Lower leg skin (tissue), 4 donors: ENCODE results near the gene TRAF3. TPM values are rescaled to one million over a fixed set of nuclear protein-coding genes. Genes with fewer than 3 reads are reported as not detected.

Experiments used
- DNase-seq, 2 donors: peaks; one replicate each; pipeline ENCODE4 v3.0.0-alpha.2; 2019; ENCODE audit warnings: low spot score in 2 of 2
- H3K4me3 ChIP-seq: fragments of 200-600 bp; sonication (generic); 2 replicates; pipeline ENCODE4 v1.5.1; 2017; ENCODE audit warnings: mild to moderate bottlenecking, low read depth; ENCODE audit not compliant: poor library complexity, severe bottlenecking
- POLR2A ChIP-seq, 2 donors: fragments of 450-650 bp; IDR thresholded peaks; one replicate each; pipeline ENCODE4 v1.6.1; 2016 to 2017; ENCODE audit warnings: antibody characterized with exemption in 2 of 2, mild to moderate bottlenecking in 1 of 2, moderate library complexity in 1 of 2
- WGBS, 2 donors: methylation state at CpG; one replicate each; pipeline ENCODE4 v1.1.5; 2018; 5-methylcytosine and 5-hydroxymethylcytosine counted together
- intact Hi-C: fragments of 100-400 bp; cut with DNase I; formaldehyde crosslinking; loops from one replicate; pipeline ENCODE4 v1.15.0; 2023; ENCODE audit warnings: low total_unique reads
- total RNA-seq, 4 donors: library from RNA; depleted of rRNA; stranded (reverse); fragments of >200 nt; gene quantifications; one replicate each; pipeline ENCODE4 v1.1.0, GENCODE V29; 2016
- TF ChIP-seq, protein P1 (sequence below), 3 donors: fragments of 450-650 bp; IDR thresholded peaks; one replicate each; pipeline ENCODE4 v1.5.1; 2016; ENCODE audit warnings: antibody characterized with exemption in 3 of 3, mild to moderate bottlenecking in 3 of 3, moderate library complexity in 2 of 3

Gene TRAF3
- total RNA-seq, 4 donors from 2014 or later = 3.0 to 14.4 (median 12.1) TPM

DNA sequence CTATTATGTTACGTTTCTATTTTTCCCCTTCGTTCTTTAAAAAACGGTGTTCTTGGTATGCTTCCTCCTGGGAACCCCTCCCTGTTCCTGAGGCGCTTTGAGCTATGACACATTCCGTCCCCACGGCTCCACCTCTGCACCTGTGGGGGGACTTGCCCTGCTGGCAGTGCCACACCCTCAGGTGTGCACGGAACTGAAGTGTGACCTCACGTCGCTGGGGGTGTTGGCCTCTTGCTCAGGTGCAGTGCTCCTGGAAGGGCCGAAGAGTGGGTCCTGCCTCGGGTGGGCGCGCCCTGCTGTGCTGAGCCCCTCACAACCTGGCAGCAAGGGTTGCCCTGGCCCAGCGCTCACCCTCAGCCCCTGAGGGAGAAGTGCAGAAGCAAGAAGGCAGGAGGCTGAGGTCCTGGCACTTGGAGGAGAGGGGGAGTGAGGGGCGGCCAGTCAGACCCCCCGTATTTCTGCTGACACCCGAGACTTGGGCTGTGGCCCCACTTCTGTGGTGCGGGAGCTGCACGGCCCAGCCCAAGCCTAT is 150.2 kb downstream of the TRAF3 start:
- H3K4me3 ChIP-seq = no peak overlapping the region
- 46 to 50% methylated on average over 16 to 17 of the region's 19 CpGs for WGBS, 2 donors
- no peak for TF ChIP-seq POLR2A (IDR thresholded peaks at IDR 0.05)
- TF ChIP-seq, protein P1, sequence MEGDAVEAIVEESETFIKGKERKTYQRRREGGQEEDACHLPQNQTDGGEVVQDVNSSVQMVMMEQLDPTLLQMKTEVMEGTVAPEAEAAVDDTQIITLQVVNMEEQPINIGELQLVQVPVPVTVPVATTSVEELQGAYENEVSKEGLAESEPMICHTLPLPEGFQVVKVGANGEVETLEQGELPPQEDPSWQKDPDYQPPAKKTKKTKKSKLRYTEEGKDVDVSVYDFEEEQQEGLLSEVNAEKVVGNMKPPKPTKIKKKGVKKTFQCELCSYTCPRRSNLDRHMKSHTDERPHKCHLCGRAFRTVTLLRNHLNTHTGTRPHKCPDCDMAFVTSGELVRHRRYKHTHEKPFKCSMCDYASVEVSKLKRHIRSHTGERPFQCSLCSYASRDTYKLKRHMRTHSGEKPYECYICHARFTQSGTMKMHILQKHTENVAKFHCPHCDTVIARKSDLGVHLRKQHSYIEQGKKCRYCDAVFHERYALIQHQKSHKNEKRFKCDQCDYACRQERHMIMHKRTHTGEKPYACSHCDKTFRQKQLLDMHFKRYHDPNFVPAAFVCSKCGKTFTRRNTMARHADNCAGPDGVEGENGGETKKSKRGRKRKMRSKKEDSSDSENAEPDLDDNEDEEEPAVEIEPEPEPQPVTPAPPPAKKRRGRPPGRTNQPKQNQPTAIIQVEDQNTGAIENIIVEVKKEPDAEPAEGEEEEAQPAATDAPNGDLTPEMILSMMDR (IDR thresholded peaks at IDR 0.05) = no peak
- peak in 1 of 2 donors; percentile 36 for DNase-seq
- intact Hi-C loops = no loop called here

DNA sequence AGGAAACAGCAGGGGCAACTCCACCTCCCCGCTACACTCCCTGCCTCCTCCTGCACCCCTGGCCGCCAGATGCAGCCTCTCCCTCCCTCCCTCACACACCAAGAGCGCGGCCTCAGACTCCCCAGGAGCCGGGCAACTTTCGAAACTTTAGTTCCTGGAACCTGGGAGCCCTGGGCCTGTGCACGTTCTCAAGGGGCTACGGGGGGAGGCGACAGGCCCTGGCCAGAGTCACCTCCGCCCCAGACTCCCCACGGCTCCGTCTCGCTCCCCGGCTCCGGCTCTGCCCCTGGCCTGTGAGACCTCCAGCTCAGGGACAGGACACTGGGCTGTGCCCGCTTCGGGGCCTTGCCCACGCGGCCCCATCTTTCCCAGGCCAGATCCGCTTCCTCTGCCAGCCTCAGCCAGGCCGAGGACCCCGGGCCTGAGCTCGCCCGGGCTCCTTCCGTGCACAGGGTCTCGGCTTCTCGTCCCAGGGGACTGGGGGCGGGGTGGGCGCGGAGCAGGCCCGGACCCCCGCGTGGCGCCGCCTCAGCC is 150.7 kb downstream of the TRAF3 start:
- intact Hi-C loops = no loop called here
- WGBS, 2 donors = 19% methylated on average over 16 to 19 of the region's 35 CpGs
- TF ChIP-seq, protein P1 (IDR thresholded peaks at IDR 0.05) = no peak
- TF ChIP-seq POLR2A (IDR thresholded peaks at IDR 0.05) = no peak
- no peak overlapping the region for H3K4me3 ChIP-seq
- DNase-seq = no peak

DNA sequence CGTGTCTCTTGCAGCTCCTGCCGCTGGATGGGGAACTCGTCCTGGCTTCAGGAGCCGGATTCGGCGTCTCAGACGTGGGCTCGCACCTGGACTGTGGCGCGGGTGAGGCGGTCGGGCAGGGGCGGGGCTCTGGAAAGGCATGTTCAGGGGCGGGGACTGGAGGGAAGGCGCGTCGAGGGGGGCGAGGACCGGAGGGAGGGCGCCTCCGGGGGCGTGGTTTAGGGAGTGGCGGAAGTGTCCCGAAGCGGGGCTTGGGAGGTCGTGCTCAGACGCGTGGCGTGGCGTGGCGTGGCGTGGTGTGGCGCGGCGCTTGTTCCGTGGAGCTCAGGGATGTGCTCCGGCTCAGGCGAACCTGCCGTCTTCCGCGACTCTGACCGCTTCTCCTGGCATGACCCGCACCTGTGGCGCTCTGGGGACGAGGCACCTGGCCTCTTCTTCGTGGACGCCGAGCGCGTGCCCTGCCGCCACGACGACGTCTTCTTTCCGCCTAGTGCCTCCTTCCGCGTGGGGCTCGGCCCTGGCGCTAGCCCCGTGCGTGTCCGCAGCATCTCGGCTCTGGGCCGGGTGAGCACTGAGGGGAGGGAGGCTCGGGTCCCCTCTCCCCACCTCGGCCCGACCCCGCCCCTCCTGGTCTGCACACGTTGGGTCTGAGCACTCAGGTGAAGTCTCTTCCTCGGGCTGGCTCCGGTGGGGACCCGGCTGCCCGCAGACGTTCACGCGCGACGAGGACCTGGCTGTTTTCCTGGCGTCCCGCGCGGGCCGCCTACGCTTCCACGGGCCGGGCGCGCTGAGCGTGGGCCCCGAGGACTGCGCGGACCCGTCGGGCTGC is 151.4 kb downstream of the TRAF3 start:
- TF ChIP-seq, protein P1 (IDR thresholded peaks at IDR 0.05) = no peak
- no peak for TF ChIP-seq POLR2A (IDR thresholded peaks at IDR 0.05)
- DNase-seq = peak; percentile 65 to 95
- intact Hi-C loops = no loop called here
- peak overlapping the region; percentile 22 for H3K4me3 ChIP-seq
- WGBS, 2 donors = 1 to 4% methylated on average over 19 to 65 of the region's 94 CpGs

DNA sequence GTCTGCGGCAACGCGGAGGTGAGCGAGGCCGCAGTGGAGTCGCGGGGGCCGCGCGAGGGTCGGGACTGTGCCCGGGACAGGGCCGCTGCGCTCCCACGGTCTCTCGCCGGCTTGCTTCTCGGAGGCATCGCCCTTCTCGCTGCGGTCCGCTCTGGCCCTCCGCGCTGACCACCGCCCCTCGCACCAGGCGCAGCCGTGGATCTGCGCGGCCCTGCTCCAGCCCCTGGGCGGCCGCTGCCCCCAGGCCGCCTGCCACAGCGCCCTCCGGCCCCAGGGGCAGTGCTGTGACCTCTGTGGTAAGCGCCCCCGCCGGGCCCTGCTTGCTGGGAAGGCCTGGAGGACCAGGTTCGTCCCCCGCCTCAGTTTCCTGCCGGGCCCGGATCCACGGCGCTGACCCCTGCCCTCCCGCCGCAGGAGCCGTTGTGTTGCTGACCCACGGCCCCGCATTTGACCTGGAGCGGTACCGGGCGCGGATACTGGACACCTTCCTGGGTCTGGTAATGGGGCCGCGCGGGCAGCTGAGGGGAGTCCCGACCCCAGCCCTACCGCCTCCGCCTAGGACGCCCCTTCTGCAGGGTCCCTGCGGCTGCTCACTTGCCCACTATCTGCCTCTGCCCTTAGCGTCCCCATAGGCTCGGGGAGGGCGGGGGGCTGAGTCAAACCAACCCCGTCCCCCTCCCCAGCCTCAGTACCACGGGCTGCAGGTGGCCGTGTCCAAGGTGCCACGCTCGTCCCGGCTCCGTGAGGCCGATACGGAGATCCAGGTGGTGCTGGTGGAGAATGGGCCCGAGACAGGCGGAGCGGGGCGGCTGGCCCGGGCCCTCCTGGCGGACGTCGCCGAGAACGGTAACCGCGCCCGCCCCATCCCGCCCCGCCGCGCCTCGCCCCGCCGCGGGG is 152.2 kb downstream of the TRAF3 start:
- intact Hi-C loops = no loop called here
- TF ChIP-seq, protein P1 (IDR thresholded peaks at IDR 0.05) = no peak
- no peak for TF ChIP-seq POLR2A (IDR thresholded peaks at IDR 0.05)
- no peak for DNase-seq
- WGBS, 2 donors = 2% methylated on average over 30 to 60 of the region's 94 CpGs
- H3K4me3 ChIP-seq = peak overlapping the region; percentile 22

DNA sequence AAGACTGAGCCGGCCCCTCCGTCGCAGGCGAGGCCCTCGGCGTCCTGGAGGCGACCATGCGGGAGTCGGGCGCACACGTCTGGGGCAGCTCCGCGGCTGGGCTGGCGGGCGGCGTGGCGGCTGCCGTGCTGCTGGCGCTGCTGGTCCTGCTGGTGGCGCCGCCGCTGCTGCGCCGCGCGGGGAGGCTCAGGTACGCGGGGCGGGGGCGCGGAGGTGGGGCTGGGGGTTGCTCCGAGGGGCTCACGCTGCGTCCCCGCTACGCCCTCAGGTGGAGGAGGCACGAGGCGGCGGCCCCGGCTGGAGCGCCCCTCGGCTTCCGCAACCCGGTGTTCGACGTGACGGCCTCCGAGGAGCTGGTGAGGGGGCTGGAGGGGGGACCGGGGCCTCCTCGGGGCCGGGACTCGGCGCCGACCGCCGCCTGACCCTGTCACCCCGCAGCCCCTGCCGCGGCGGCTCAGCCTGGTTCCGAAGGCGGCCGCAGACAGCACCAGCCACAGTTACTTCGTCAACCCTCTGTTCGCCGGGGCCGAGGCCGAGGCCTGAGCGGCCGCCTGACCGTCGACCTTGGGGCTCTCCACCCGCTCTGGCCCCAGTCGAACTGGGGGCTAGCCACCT is 153.0 kb downstream of the TRAF3 start:
- no peak for DNase-seq
- no peak overlapping the region for H3K4me3 ChIP-seq
- intact Hi-C loops = no loop called here
- no peak for TF ChIP-seq POLR2A (IDR thresholded peaks at IDR 0.05)
- TF ChIP-seq, protein P1 (IDR thresholded peaks at IDR 0.05) = no peak
- WGBS, 2 donors = 13 to 31% methylated on average over 9 to 12 of the region's 74 CpGs
